ENCODE measurements around the gene COL20A1. TPM values are rescaled to one million over a fixed set of nuclear protein-coding genes. Genes with fewer than 3 reads are reported as not detected.

Gene COL20A1
- total RNA-seq, 4 donors from 2014 or later, result not detected

DNA sequence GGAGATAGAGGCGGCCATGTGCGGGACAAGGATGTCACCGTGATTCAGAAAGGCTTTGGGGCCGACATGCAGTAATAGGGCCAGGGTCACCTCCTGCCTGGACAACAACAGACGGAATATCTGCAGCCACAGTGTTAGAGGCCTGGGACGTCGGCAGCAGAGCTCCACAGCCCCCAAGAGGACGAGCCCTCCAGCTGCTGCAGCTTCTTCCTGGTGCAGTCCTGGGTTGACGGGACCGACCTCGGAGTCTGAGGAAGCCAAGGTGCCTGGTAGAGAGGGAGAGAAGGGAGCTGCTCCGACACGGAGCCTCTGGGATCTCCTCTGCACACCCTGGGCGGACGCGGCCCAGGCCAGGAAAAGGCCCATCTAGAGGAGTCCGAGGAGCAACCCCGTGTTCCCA, 91.3 kb downstream of the COL20A1 start:
- DNase-seq (ENCODE audit: low spot score in 2 of 2), result no peak
- WGBS, 2 donors, result 71 to 74% methylated on average over 16 to 18 of the region's 18 CpGs
- intact Hi-C loops (cut with DNase I; ENCODE audit: low total_unique reads), result loop anchor here (10.0 kb wide), 1 partner anchor 70 kb away; no protein-coding TSS in a partner anchor
- H3K4me3 ChIP-seq (ENCODE audit: low read depth, poor library complexity, severe bottlenecking), result no peak overlapping the region
- no peak for TF ChIP-seq POLR2A (IDR thresholded peaks at IDR 0.05)
- TF ChIP-seq, protein P1, sequence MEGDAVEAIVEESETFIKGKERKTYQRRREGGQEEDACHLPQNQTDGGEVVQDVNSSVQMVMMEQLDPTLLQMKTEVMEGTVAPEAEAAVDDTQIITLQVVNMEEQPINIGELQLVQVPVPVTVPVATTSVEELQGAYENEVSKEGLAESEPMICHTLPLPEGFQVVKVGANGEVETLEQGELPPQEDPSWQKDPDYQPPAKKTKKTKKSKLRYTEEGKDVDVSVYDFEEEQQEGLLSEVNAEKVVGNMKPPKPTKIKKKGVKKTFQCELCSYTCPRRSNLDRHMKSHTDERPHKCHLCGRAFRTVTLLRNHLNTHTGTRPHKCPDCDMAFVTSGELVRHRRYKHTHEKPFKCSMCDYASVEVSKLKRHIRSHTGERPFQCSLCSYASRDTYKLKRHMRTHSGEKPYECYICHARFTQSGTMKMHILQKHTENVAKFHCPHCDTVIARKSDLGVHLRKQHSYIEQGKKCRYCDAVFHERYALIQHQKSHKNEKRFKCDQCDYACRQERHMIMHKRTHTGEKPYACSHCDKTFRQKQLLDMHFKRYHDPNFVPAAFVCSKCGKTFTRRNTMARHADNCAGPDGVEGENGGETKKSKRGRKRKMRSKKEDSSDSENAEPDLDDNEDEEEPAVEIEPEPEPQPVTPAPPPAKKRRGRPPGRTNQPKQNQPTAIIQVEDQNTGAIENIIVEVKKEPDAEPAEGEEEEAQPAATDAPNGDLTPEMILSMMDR (IDR thresholded peaks at IDR 0.05), result no peak

Small RNAs within 50 kb of the gene (microRNA-seq; reads per million reads assigned to microRNA genes)
- 0 reads per million in 2 donors for gene MIR4326 (ENCODE audit: borderline number of aligned reads in 1 of 2, borderline replicate concordance in 2 of 2)

Other genes starting within 250 kb of the COL20A1 start
- gene YTHDF1, start 77.1 kb upstream of the COL20A1 start, total RNA-seq, result 10 to 100 TPM; 28.1 to 32.2 (median 30.6) TPM
- 1 to 10 TPM in 2 of 4 donors, under 1 TPM in 1, not detected in 1; 0.53 to 2.5 (median 1.4) TPM for gene BIRC7, start 57.3 kb upstream of the COL20A1 start, total RNA-seq
- gene NKAIN4, start 38.7 kb upstream of the COL20A1 start, total RNA-seq, result 1 to 10 TPM in 1 of 4 donors, under 1 TPM in 1, not detected in 2; 0.23 to 1.1 TPM
- gene ARFGAP1, start 20.4 kb upstream of the COL20A1 start, total RNA-seq, result 10 to 100 TPM; 31.0 to 55.1 (median 36.9) TPM
- under 1 TPM in 1 of 4 donors, not detected in 3; 0.13 TPM for gene CHRNA4, start 68.2 kb downstream of the COL20A1 start, total RNA-seq
- gene KCNQ2, start 179.5 kb downstream of the COL20A1 start, total RNA-seq, result not detected
- 10 to 100 TPM; 13.3 to 26.8 (median 22.9) TPM for gene EEF1A2, start 205.9 kb downstream of the COL20A1 start, total RNA-seq
- gene PPDPF, start 227.6 kb downstream of the COL20A1 start, total RNA-seq, result 100 to 1,000 TPM; 122 to 426 (median 348) TPM
- gene PTK6, start 244.2 kb downstream of the COL20A1 start, total RNA-seq, result 100 to 1,000 TPM in 1 of 4 donors, 10 to 100 TPM in 3; 72.4 to 101 (median 79.9) TPM